HCT116 (cell line): ENCODE data around the gene KCNK10. TPM values are rescaled to one million over a fixed set of nuclear protein-coding genes. Genes with fewer than 3 reads are reported as not detected.

Experiments used
- ATAC-seq: fragments of 200-7000 bp; cut with Tn5 transposase; 2 replicates; pipeline ENCODE4 v1.9.1; 2020; ENCODE audit warnings: mild to moderate bottlenecking, moderate library complexity
- BruUV-seq: library from RNA; stranded (reverse); fragments of 400-500 nt; replicated peaks from 2 replicates; lab custom pipeline; 2021; lab: Mats Ljungman, UMichigan
- CTCF ChIA-PET: fragments of 300-600 bp; sonication (Branson Sonifier 250); formaldehyde crosslinking; loops from one replicate; lab custom pipeline; 2021; ENCODE audit warnings: antibody characterized with exemption; lab: Charles Lee
- POLR2A ChIA-PET: fragments of 300-600, 350-600 bp; sonication (Branson Sonifier 250); formaldehyde crosslinking; loops from one replicate; lab custom pipeline; 2021; ENCODE audit warnings: antibody characterized with exemption; lab: Charles Lee
- RAD21 ChIA-PET, 2 experiments: fragments of 300-600 bp; sonication (Branson Sonifier 250); formaldehyde crosslinking; loops; one replicate each; lab custom pipeline; 2023; ENCODE audit warnings: low total read pairs in 2 of 2; ENCODE audit not compliant: uncharacterized antibody in 2 of 2, unreplicated experiment in 2 of 2, low non-redundant PET in 1 of 2; lab: Charles Lee
- DNase-seq: peaks from one replicate; pipeline ENCODE4 v3.0.0-alpha.2; 2010; ENCODE audit warnings: low read depth, low spot score
- H2AFZ ChIP-seq: fragments of 200-600 bp; shearing (Covaris generic), sonication (generic); 2 replicates; pipeline ENCODE4 v1.6.1; 2017; ENCODE audit warnings: low read depth, mixed run types, mixed read lengths, antibody characterized with exemption, low read length; ENCODE audit not compliant: poor library complexity, severe bottlenecking
- H3K27ac ChIP-seq: 2 replicates; pipeline ENCODE4 v1.5.1; 2012; ENCODE audit warnings: low read depth, low read length
- H3K27me3 ChIP-seq: fragments of 200-600 bp; sonication (generic); 2 replicates; pipeline ENCODE4 v1.6.1; 2016; ENCODE audit warnings: mixed run types, low read length, mixed read lengths; ENCODE audit not compliant: insufficient read depth
- H3K36me3 ChIP-seq, 2 experiments: fragments of 200-500 bp in 1 of 2; fragments of 200-600 bp in 1 of 2; sonication (Bioruptor generic) in 1 of 2; sonication (generic) in 1 of 2; 2 replicates each; pipeline versions ENCODE4 v1.5.1 to v1.6.1; 2014 to 2016; ENCODE audit warnings: low read length in 2 of 2, inconsistent platforms in 1 of 2, mixed read lengths in 1 of 2, mixed run types in 1 of 2; ENCODE audit not compliant: insufficient read depth in 2 of 2, control insufficient read depth in 1 of 2
- H3K4me1 ChIP-seq, 2 experiments: fragments of 200-600 bp in 1 of 2; sonication (generic) in 1 of 2; 2 replicates each; pipeline versions ENCODE4 v1.5.1 to v1.6.1; 2012 to 2017; ENCODE audit warnings: low read length in 2 of 2, inconsistent platforms in 1 of 2, mild to moderate bottlenecking in 1 of 2, mixed read lengths in 1 of 2, mixed run types in 1 of 2, moderate library complexity in 1 of 2; ENCODE audit not compliant: insufficient read depth in 2 of 2, control insufficient read depth in 1 of 2
- H3K4me2 ChIP-seq: fragments of 200-600 bp; sonication (generic); 2 replicates; pipeline ENCODE4 v1.6.1; 2017; ENCODE audit warnings: mixed run types, low read length, mixed read lengths
- H3K4me3 ChIP-seq, 2 experiments: fragments of 200-600 bp in 1 of 2; sonication (generic) in 1 of 2; replicated peaks in 1 of 2; 2 replicates each; pipeline ENCODE4 v1.5.1; 2011 to 2016; ENCODE audit warnings: low read length in 2 of 2, control low read depth in 1 of 2, low read depth in 1 of 2, mild to moderate bottlenecking in 1 of 2, mixed read lengths in 1 of 2, mixed run types in 1 of 2
- H3K79me2 ChIP-seq: fragments of 200-600 bp; sonication (generic); 2 replicates; pipeline ENCODE4 v1.6.1; 2017; ENCODE audit warnings: mild to moderate bottlenecking, mixed run types, low read length, moderate library complexity, mixed read lengths; ENCODE audit not compliant: insufficient read depth
- H3K9ac ChIP-seq: fragments of 200-600 bp; sonication (generic); 2 replicates; pipeline ENCODE4 v1.6.1; 2016; ENCODE audit warnings: low read length, mixed read lengths
- H3K9me2 ChIP-seq: fragments of 200-600 bp; sonication (generic), shearing (Covaris generic); 2 replicates; pipeline ENCODE4 v1.6.1; 2017; ENCODE audit warnings: mixed run types, mild to moderate bottlenecking, moderate library complexity; ENCODE audit not compliant: insufficient read depth
- H3K9me3 ChIP-seq, 2 experiments: fragments of 200-500 bp in 1 of 2; fragments of 200-600 bp in 1 of 2; sonication (Bioruptor generic) in 1 of 2; sonication (generic) in 1 of 2; 2 replicates each; pipeline ENCODE4 v1.6.1; 2014 to 2017; ENCODE audit warnings: low read length in 2 of 2, mixed read lengths in 2 of 2, inconsistent platforms in 1 of 2, low read depth in 1 of 2, mild to moderate bottlenecking in 1 of 2, mixed run types in 1 of 2, moderate library complexity in 1 of 2; ENCODE audit not compliant: control insufficient read depth in 1 of 2, insufficient read depth in 1 of 2
- H4K20me1 ChIP-seq: fragments of 200-600 bp; sonication (generic), shearing (Covaris generic); 2 replicates; pipeline ENCODE4 v1.6.1; 2017; ENCODE audit warnings: mixed run types, mild to moderate bottlenecking, moderate library complexity; ENCODE audit not compliant: insufficient read depth
- CBX3 ChIP-seq: IDR thresholded peaks from 2 replicates; pipeline ENCODE4 v1.6.1; 2012; ENCODE audit warnings: low read depth
- EGR1 ChIP-seq: IDR thresholded peaks from 2 replicates; pipeline ENCODE4 v1.6.1; 2012; ENCODE audit warnings: low read depth
- ELF1 ChIP-seq: IDR thresholded peaks from 2 replicates; pipeline ENCODE4 v1.6.1; 2012; ENCODE audit warnings: low read depth, borderline replicate concordance
- EZH2phosphoT487 ChIP-seq: fragments of 200-600 bp; IDR thresholded peaks from 2 replicates; pipeline ENCODE4 v1.6.1; 2018; ENCODE audit warnings: antibody characterized with exemption, borderline replicate concordance
- FOSL1 ChIP-seq: IDR thresholded peaks from 2 replicates; pipeline ENCODE4 v1.6.1; 2012; ENCODE audit warnings: low read depth
- POLR2A ChIP-seq: IDR thresholded peaks from 2 replicates; pipeline ENCODE4 v1.7.0; 2011; ENCODE audit warnings: borderline replicate concordance; ENCODE audit not compliant: insufficient read depth, insufficient read length; ENCODE audit errors: extremely low read depth
- POLR2AphosphoS5 ChIP-seq: IDR thresholded peaks from 2 replicates; pipeline ENCODE4 v1.6.1; 2011; ENCODE audit warnings: mild to moderate bottlenecking, low read depth, low read length, moderate library complexity
- RAD21 ChIP-seq: IDR thresholded peaks from 2 replicates; pipeline ENCODE4 v1.6.1; 2012; ENCODE audit warnings: low read depth, mild to moderate bottlenecking
- REST ChIP-seq: IDR thresholded peaks from 2 replicates; pipeline ENCODE4 v1.6.1; 2012; ENCODE audit warnings: low read depth
- SP1 ChIP-seq: IDR thresholded peaks from 2 replicates; pipeline ENCODE4 v1.6.1; 2012; ENCODE audit warnings: low read depth
- TCF7L2 ChIP-seq: IDR thresholded peaks from 2 replicates; pipeline ENCODE4 v1.7.0; 2011; ENCODE audit warnings: borderline replicate concordance, inconsistent platforms; ENCODE audit not compliant: insufficient read depth, insufficient read length; ENCODE audit errors: extremely low read depth
- ZBTB33 ChIP-seq: IDR thresholded peaks from 2 replicates; pipeline ENCODE4 v1.6.1; 2011; ENCODE audit warnings: mild to moderate bottlenecking, low read length, moderate library complexity; ENCODE audit not compliant: insufficient replicate concordance; ENCODE audit errors: extremely low read depth
- ZFX ChIP-seq: fragments of 450-650 bp; IDR thresholded peaks from 2 replicates; pipeline ENCODE4 v1.6.1; 2017
- ZNF274 ChIP-seq: fragments of 200-500 bp; sonication (Bioruptor generic); IDR thresholded peaks from 2 replicates; pipeline ENCODE4 v1.6.1; 2014; ENCODE audit warnings: mild to moderate bottlenecking, low read depth, low read length, inconsistent platforms
- intact Hi-C: fragments of 100-400 bp; cut with micrococcal nuclease; formaldehyde crosslinking; loops from 2 replicates; pipeline ENCODE4 v1.10.0; 2022
- total RNA-seq: library from RNA; stranded (reverse); gene quantifications from one replicate; pipeline ENCODE4 v1.2.1, GENCODE V29; 2021; ENCODE audit not compliant: unreplicated experiment
- TF ChIP-seq, protein P1 (sequence below): IDR thresholded peaks from 2 replicates; pipeline ENCODE4 v1.6.1; 2012

KCNK10 gene
- total RNA-seq, 1 experiment from 2014 or later = not detected

GRCh38 chr14:88266474-88266873 lies 56.6 kb downstream of the KCNK10 start:
- no peak overlapping the region for H3K4me2 ChIP-seq
- BruUV-seq = no TSS peak
- no peaks in the 10 kb centered on the region for H3K9me3 ChIP-seq
- no peak for ATAC-seq
- H4K20me1 ChIP-seq = no peaks in the 10 kb centered on the region
- no peaks in the 10 kb centered on the region for H3K27me3 ChIP-seq
- no peaks in the 10 kb centered on the region for H3K4me1 ChIP-seq
- POLR2A ChIA-PET = no interaction called here
- H3K36me3 ChIP-seq = no peaks in the 10 kb centered on the region
- RAD21 ChIA-PET = no interaction called here
- intact Hi-C loops = no loop called here
- H3K27ac ChIP-seq = no peak overlapping the region
- CTCF ChIA-PET = no interaction called here
- H3K9me2 ChIP-seq = no peaks in the 10 kb centered on the region
- H3K9ac ChIP-seq = no peak overlapping the region
- TF ChIP-seq RAD21 (no peak), ZBTB33 (no peak), TCF7L2 (no peak), EGR1 (no peak), FOSL1 (no peak), EZH2phosphoT487 (no peak), POLR2A (no peak), ELF1 (no peak), SP1 (no peak), ZNF274 (no peak), ZFX (no peak), POLR2AphosphoS5 (no peak), CBX3 (no peak), REST (no peak)
- TF ChIP-seq, protein P1, sequence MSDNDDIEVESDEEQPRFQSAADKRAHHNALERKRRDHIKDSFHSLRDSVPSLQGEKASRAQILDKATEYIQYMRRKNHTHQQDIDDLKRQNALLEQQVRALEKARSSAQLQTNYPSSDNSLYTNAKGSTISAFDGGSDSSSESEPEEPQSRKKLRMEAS = no peak
- H2AFZ ChIP-seq = no peak overlapping the region
- no peak overlapping the region for H3K4me3 ChIP-seq
- H3K79me2 ChIP-seq = no peaks in the 10 kb centered on the region
- no peak for DNase-seq
